Measurements from ENCODE around the gene EMP2. TPM values are rescaled to one million over a fixed set of nuclear protein-coding genes. Genes with fewer than 3 reads are reported as not detected.

Gene EMP2
- total and polyA plus RNA-seq, 12 donors = 5.9 to 34.0 (median 12.9) TPM

DNA sequence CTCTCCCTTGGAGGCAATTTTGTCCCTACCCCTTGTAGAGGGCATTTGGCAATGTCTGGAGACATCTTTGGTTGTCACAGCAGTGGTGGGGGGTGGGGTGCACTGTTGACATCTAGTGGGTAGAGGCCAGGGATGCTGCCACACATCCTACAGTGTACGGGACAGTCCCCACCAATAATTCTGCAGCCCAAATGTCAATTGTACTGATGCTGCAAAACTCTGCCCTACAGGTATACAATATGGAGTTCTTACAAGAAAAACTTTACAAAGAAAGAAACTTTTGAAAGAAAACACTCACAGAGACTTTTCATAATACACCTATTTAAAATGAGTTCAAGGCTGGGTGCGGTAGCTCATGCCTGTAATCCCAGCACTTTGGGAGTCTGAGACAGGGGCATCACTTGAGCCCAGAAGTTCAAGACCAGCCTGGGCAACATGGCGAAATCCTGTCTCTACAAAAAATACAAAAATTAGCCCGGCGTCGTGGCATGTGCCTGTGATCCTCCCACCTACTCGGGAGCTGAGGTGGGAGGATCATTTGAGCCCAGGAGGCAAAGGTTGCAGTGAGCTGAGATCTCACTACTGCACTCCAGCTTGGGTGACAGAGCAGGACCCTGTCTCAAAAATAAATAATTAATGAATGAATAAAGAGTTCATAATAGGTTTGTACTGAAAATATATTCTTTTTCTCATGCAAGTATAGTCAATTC lies 59.4 kb downstream of the EMP2 start:
- H3K36me3 ChIP-seq (replicated peaks in 1 of 2) = no peaks in the 10 kb centered on the region
- no peak for TF ChIP-seq POLR2A (IDR thresholded peaks at IDR 0.05)
- TF ChIP-seq, protein P1, sequence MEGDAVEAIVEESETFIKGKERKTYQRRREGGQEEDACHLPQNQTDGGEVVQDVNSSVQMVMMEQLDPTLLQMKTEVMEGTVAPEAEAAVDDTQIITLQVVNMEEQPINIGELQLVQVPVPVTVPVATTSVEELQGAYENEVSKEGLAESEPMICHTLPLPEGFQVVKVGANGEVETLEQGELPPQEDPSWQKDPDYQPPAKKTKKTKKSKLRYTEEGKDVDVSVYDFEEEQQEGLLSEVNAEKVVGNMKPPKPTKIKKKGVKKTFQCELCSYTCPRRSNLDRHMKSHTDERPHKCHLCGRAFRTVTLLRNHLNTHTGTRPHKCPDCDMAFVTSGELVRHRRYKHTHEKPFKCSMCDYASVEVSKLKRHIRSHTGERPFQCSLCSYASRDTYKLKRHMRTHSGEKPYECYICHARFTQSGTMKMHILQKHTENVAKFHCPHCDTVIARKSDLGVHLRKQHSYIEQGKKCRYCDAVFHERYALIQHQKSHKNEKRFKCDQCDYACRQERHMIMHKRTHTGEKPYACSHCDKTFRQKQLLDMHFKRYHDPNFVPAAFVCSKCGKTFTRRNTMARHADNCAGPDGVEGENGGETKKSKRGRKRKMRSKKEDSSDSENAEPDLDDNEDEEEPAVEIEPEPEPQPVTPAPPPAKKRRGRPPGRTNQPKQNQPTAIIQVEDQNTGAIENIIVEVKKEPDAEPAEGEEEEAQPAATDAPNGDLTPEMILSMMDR (IDR thresholded peaks at IDR 0.05) = no peak
- DNase-seq = no peak
- no peaks in the 10 kb centered on the region for H3K27me3 ChIP-seq
- no peak overlapping the region for H3K4me3 ChIP-seq
- H3K27ac ChIP-seq = no peak overlapping the region
- 61 to 79% (median 68%) methylated on average over 7 of the region's 7 CpGs for WGBS, 4 donors
- H3K9me3 ChIP-seq (replicated peaks in 1 of 3) = no peaks in the 10 kb centered on the region
- H3K4me1 ChIP-seq (replicated peaks in 1 of 2) = no peaks in the 10 kb centered on the region
- intact Hi-C loops (cut with DNase I) = loop anchor here (2.0 to 5.0 kb wide), 3 partner anchors 216 to 396 kb away; no protein-coding TSS in a partner anchor

DNA sequence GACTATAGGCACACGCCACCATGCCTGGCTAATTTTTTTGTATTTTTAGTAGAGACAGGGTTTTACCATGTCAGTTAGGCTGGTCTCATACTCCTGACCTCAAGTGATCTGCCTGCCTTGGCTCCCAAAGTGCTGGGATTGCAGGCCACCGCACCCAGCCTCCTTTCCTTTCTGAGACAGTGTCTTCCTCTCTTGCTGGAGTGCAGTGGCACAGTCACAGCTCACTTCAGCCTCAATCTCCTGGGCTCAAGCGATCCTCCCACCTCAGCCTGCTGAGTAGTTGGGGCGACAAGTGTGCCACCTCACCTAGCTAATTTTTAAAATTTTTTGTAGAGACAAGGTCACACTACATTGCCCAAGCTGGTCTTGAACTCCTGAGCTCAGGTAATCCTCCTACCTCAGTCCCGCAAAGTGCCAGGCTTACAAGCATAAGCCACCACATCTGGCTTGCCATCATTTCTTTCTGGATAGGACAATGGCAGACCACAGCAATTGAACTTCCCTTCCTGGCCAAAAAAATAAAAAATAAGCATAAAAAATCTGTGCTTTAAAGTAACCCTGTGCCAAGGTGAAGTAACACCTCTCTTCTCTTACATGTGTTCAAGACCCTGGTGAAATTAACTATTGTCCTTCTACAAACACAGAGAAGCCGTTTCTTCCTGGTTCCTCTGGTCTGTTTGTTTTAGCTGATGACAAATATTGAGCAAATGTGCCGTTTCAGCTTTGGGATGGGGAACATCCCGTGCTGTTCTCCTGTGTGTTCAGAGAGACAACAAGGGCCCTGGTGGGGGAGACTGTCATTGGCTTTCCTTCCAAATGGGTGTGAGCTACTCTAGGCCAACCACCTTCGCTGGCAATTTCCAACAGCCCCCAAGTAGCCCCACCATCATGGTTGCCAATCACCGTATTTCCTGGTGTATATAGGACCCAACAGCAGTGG lies 60.2 kb downstream of the EMP2 start:
- 78 to 84% (median 80%) methylated on average over 10 of the region's 10 CpGs for WGBS, 4 donors
- Histone ChIP-seq H3K36me3 (replicated peaks in 1 of 2) (no peaks in the 10 kb centered on the region), H3K27ac (no peak overlapping the region), H3K27me3 (no peaks in the 10 kb centered on the region), H3K4me3 (no peak overlapping the region), H3K4me1 (replicated peaks in 1 of 2) (peaks cover under 1 to 2% of the 10 kb centered on the region in 2 donors), H3K9me3 (replicated peaks in 1 of 3) (no peaks in the 10 kb centered on the region)
- TF ChIP-seq POLR2A (IDR thresholded peaks at IDR 0.05) = no peak
- TF ChIP-seq, protein P1 (IDR thresholded peaks at IDR 0.05) = no peak
- no peak for DNase-seq
- intact Hi-C loops (cut with DNase I) = loop anchor here (2.0 to 10.0 kb wide), 4 partner anchors 217 to 405 kb away; no protein-coding TSS in a partner anchor

DNA sequence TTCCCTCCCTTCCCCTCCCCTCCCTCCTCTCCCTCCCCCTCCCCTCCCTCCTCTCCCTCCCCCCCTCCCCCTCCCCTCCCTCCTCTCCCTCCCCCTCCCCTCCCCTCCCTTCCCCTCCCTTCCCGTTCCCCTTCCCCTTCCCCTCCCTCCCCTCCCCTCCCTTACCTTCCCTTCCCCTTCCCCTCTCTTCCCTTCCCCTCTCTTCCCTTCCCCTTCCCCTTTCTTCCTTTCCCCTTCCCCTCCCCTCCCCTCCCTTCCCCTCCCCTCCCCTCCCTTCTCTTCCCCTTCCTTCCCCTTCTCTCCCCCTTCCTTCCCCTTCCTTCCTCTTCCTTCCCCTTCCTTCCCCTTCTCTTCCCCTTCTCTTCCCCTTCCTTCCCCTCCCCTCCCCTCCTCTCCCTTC lies 61.1 kb downstream of the EMP2 start:
- DNase-seq = no peak
- Histone ChIP-seq H3K36me3 (replicated peaks in 1 of 2) (no peaks in the 10 kb centered on the region), H3K27ac (no peak overlapping the region), H3K4me3 (no peak overlapping the region), H3K9me3 (replicated peaks in 1 of 3) (no peaks in the 10 kb centered on the region), H3K27me3 (no peaks in the 10 kb centered on the region), H3K4me1 (replicated peaks in 1 of 2) (peaks cover 9% of the 10 kb centered on the region in 2 donors)
- intact Hi-C loops (cut with DNase I) = loop anchor here in 1 of 2 donors (10.0 kb wide), 1 partner anchor 406 kb away; no protein-coding TSS in a partner anchor
- no peak for TF ChIP-seq POLR2A (IDR thresholded peaks at IDR 0.05)
- TF ChIP-seq, protein P1 (IDR thresholded peaks at IDR 0.05) = no peak
- WGBS, 4 donors = no CpG with 5 or more reads among the region's 1 CpG

DNA sequence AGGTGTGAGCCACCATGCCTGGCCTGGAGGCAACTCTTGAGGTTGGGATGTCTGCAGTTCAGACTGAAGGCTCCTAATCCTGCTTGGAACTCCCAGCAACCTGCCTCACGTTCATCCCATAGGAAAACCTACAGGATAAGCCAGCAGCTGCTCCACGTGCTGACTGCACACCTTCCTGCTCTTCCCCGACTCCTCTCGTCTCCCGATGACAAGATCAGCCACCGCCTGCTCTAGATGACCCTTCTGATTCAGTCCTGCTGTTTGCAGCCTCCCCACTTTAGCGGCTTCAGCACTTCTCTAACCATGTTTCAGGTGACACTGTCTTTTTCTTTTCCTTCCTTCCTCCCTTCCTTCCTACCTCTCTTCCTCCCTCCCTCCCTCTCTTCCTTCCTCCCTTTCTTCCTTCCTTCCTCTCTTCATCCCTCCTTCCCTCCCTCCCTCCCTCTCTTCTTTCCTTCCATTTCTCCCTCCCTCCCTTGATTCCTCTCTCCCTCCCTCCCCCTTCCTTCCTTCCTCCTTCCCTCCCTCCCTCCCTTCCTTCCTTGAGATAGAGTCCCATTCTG lies 61.8 kb downstream of the EMP2 start:
- Histone ChIP-seq H3K36me3 (replicated peaks in 1 of 2) (no peaks in the 10 kb centered on the region), H3K9me3 (replicated peaks in 1 of 3) (no peaks in the 10 kb centered on the region), H3K4me3 (no peak overlapping the region), H3K27me3 (no peaks in the 10 kb centered on the region), H3K4me1 (replicated peaks in 1 of 2) (peaks cover 12 to 13% of the 10 kb centered on the region in 2 donors), H3K27ac (no peak overlapping the region)
- TF ChIP-seq, protein P1 (IDR thresholded peaks at IDR 0.05) = no peak
- TF ChIP-seq POLR2A (IDR thresholded peaks at IDR 0.05) = no peak
- intact Hi-C loops (cut with DNase I) = loop anchor here in 1 of 2 donors (10.0 kb wide), 1 partner anchor 406 kb away; no protein-coding TSS in a partner anchor
- DNase-seq = no peak
- 83 to 86% (median 84%) methylated on average over 7 of the region's 7 CpGs for whole genome bisulfite sequencing, 4 donors

Data from adrenal gland (tissue), 12 donors.